ENCODE measurements around the gene ETV6.

ETV6 gene

GRCh38 chr12:11836282-11837151 lies 187.0 kb downstream of the ETV6 start:
- peak; percentile 50 for DNase-seq

- DNase-seq = no peak
Measured at GRCh38 chr12:11837216-11837934, 187.9 kb downstream of the ETV6 start.

- DNase-seq = no peak
Measured at GRCh38 chr12:11838403-11838802, 188.9 kb downstream of the ETV6 start.

- DNase-seq = no peak
Measured at GRCh38 chr12:11839091-11839641, 189.7 kb downstream of the ETV6 start.

- no peak for DNase-seq
Measured at GRCh38 chr12:11840366-11840765, 190.9 kb downstream of the ETV6 start.

GRCh38 chr12:11846488-11846887 lies 197.0 kb downstream of the ETV6 start:
- DNase-seq = no peak

GRCh38 chr12:11847539-11847938 lies 198.1 kb downstream of the ETV6 start:
- no peak for DNase-seq

- no peak for DNase-seq
Measured at GRCh38 chr12:11849757-11850504, 200.5 kb downstream of the ETV6 start.

GRCh38 chr12:11853126-11853525 lies 203.7 kb downstream of the ETV6 start:
- no peak for DNase-seq

GRCh38 chr12:11854011-11854499 lies 204.6 kb downstream of the ETV6 start:
- no peak for DNase-seq

- no peak for DNase-seq
Measured at GRCh38 chr12:11855983-11856374, 206.5 kb downstream of the ETV6 start.

- no peak for DNase-seq
Measured at GRCh38 chr12:11856971-11857370, 207.5 kb downstream of the ETV6 start.

- no peak for DNase-seq
Measured at GRCh38 chr12:11859705-11860425, 210.4 kb downstream of the ETV6 start.

GRCh38 chr12:11861155-11861863 lies 211.8 kb downstream of the ETV6 start:
- no peak for DNase-seq

- no peak for DNase-seq
Measured at GRCh38 chr12:11861864-11862600, 212.6 kb downstream of the ETV6 start.

GRCh38 chr12:11862798-11863197 lies 213.3 kb downstream of the ETV6 start:
- no peak for DNase-seq

- no peak for DNase-seq
Measured at GRCh38 chr12:11863478-11863906, 214.0 kb downstream of the ETV6 start.

- no peak for DNase-seq
Measured at GRCh38 chr12:11863988-11864387, 214.5 kb downstream of the ETV6 start.

GRCh38 chr12:11865824-11866223 lies 216.3 kb downstream of the ETV6 start:
- DNase-seq = no peak

GRCh38 chr12:11868027-11868426 lies 218.6 kb downstream of the ETV6 start:
- DNase-seq = no peak

GRCh38 chr12:11869406-11869805 lies 219.9 kb downstream of the ETV6 start:
- no peak for DNase-seq

Measured in CD4-positive, alpha-beta T cell treated with Interleukin-10 for 1 hour (primary cell).